Measurements from ENCODE around the gene SPTBN1. TPM values are rescaled to one million over a fixed set of nuclear protein-coding genes. Genes with fewer than 3 reads are reported as not detected.

Gene SPTBN1
- total and polyA plus RNA-seq, 9 of the 15 experiments (the other 6 are each of a cell fraction or from before 2014, with no cell fraction given): 8.9 to 66.8 (median 31.4) TPM

- Histone ChIP-seq H4K20me1 (replicated peaks; ENCODE audit: control insufficient read depth, insufficient read depth, low read length) (no peaks in the 10 kb centered on the region), H3K36me3 (ENCODE audit: control insufficient read depth, insufficient read depth, low read length) (no peaks in the 10 kb centered on the region), H3K9ac (ENCODE audit: insufficient read depth in 1 of 2, low read depth in 2 of 2, low read length in 2 of 2) (no peak overlapping the region), H3K9me3 (replicated peaks; ENCODE audit: control insufficient read depth, insufficient read depth, low read depth, low read length) (no peaks in the 10 kb centered on the region), H3K4me1 (replicated peaks in 1 of 2; ENCODE audit: control insufficient read depth in 2 of 2, insufficient read depth in 2 of 2, low read length in 2 of 2) (no peaks in the 10 kb centered on the region), H3K9me1 (ENCODE audit: control insufficient read depth, insufficient read depth, low read length) (no peaks in the 10 kb centered on the region), H3K79me2 (ENCODE audit: control insufficient read depth, insufficient read depth, low read length) (no peaks in the 10 kb centered on the region), H3K27ac (ENCODE audit: extremely low read depth, low read depth, low read length) (no peak overlapping the region), H3K27me3 (ENCODE audit: control insufficient read depth in 2 of 2, insufficient read depth in 2 of 2, low read length in 2 of 2) (peaks cover 0 to 3% of the 10 kb centered on the region in 2 experiments; a peak in 1 of 5 replicates), H3K4me3 (no peak overlapping the region), H3K4me2 (ENCODE audit: insufficient read depth, low read length) (no peak overlapping the region), H2AFZ (ENCODE audit: low read depth, low read length) (no peak overlapping the region)
- CTCF ChIA-PET (ENCODE audit: low intra/inter-chr PET ratio): no interaction called here
- TF ChIP-seq ZNF12 (CRISPR knock-in tag; IDR thresholded peaks at IDR 0.05): no peak
- TF ChIP-seq ZNF174 (CRISPR knock-in tag; IDR thresholded peaks at IDR 0.05): no peak
- no peak for TF ChIP-seq FOXM1 (IDR thresholded peaks at IDR 0.05; ENCODE audit: low read depth)
- no peak for TF ChIP-seq FOXM1 (CRISPR knock-in tag; IDR thresholded peaks at IDR 0.05; ENCODE audit: low read depth)
- no peak for TF ChIP-seq SIN3A (IDR thresholded peaks at IDR 0.05; ENCODE audit: borderline replicate concordance in 2 of 2, control insufficient read depth in 1 of 2, low read depth in 2 of 2, low read length in 2 of 2)
- TF ChIP-seq MYC (IDR thresholded peaks at IDR 0.05; ENCODE audit: low read depth, low read length): no peak
- no peak for TF ChIP-seq MYC (CRISPR knock-in tag; IDR thresholded peaks at IDR 0.05; ENCODE audit: borderline replicate concordance, low read depth)
- TF ChIP-seq, protein P1, sequence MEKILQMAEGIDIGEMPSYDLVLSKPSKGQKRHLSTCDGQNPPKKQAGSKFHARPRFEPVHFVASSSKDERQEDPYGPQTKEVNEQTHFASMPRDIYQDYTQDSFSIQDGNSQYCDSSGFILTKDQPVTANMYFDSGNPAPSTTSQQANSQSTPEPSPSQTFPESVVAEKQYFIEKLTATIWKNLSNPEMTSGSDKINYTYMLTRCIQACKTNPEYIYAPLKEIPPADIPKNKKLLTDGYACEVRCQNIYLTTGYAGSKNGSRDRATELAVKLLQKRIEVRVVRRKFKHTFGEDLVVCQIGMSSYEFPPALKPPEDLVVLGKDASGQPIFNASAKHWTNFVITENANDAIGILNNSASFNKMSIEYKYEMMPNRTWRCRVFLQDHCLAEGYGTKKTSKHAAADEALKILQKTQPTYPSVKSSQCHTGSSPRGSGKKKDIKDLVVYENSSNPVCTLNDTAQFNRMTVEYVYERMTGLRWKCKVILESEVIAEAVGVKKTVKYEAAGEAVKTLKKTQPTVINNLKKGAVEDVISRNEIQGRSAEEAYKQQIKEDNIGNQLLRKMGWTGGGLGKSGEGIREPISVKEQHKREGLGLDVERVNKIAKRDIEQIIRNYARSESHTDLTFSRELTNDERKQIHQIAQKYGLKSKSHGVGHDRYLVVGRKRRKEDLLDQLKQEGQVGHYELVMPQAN (IDR thresholded peaks at IDR 0.05; ENCODE audit: borderline replicate concordance): no peak
- no peak for TF ChIP-seq SIX5 (IDR thresholded peaks at IDR 0.05; ENCODE audit: borderline replicate concordance in 1 of 2, insufficient read depth in 1 of 2, low read depth in 1 of 2, low read length in 2 of 2)
- no peak for TF ChIP-seq ZNF146 (CRISPR knock-in tag; IDR thresholded peaks at IDR 0.05; ENCODE audit: unreplicated experiment)
- TF ChIP-seq CBX8 (IDR thresholded peaks at IDR 0.05; ENCODE audit: borderline replicate concordance, extremely low read depth, low read depth, low read length, poor library complexity, severe bottlenecking): no peak
- no peak for TF ChIP-seq FUS (optimal IDR thresholded peaks at IDR 0.05; ENCODE audit: low read depth, low read length)
- ATAC-seq (no peak), FAIRE-seq (no peak), DNase-seq (ENCODE audit: extremely low read depth in 1 of 4, low spot score in 3 of 4) (no peak)
- POLR2A ChIA-PET: no interaction called here
- BruUV-seq (replicated peaks): no TSS peak
- intact Hi-C loops (cut with micrococcal nuclease) (no loop called here), in situ Hi-C loops (cut with MboI) (no loop called here)
Measured at GRCh38 chr2:54716375-54716774, 260.2 kb downstream of the SPTBN1 start.

All from K562 (cell line).